Activated CD8-positive, alpha-beta memory T cell treated with anti-CD3 and anti-CD28 coated beads, Interleukin-2, amount 10 ng/mL, durations not matched to agents 7 days and 5 days (primary cell): ENCODE results near the gene ARHGAP26. TPM values are rescaled to one million over a fixed set of nuclear protein-coding genes. Genes with fewer than 3 reads are reported as not detected.

Source experiments
- ATAC-seq: fragments of 150-1000 bp; cut with Tn5 transposase; one replicate; pipeline ENCODE4 v1.10.0; 2021; ENCODE audit warnings: moderate library complexity
- CTCF ChIA-PET: fragments of 350-600 bp; sonication (Branson Sonifier 250); formaldehyde crosslinking; loops from one replicate; lab custom pipeline; 2021; ENCODE audit warnings: antibody characterized with exemption; lab: Charles Lee
- DNase-seq: peaks from one replicate; pipeline ENCODE4 v3.0.0-alpha.2; 2020
- H3K27ac Mint-ChIP-seq: one replicate; pipeline ENCODE4 v1.8.0; 2021; ENCODE audit warnings: mild to moderate bottlenecking, mixed read lengths
- H3K27me3 Mint-ChIP-seq: one replicate; pipeline ENCODE4 v1.8.0; 2021; ENCODE audit warnings: mixed read lengths
- H3K36me3 Mint-ChIP-seq: one replicate; pipeline ENCODE4 v1.8.0; 2021; ENCODE audit warnings: mild to moderate bottlenecking, mixed read lengths
- H3K4me1 Mint-ChIP-seq: one replicate; pipeline ENCODE4 v1.8.0; 2021; ENCODE audit warnings: mixed read lengths
- H3K4me3 Mint-ChIP-seq: one replicate; pipeline ENCODE4 v1.8.0; 2021; ENCODE audit warnings: mild to moderate bottlenecking, moderate library complexity, mixed read lengths
- H3K9me3 Mint-ChIP-seq: one replicate; pipeline ENCODE4 v1.8.0; 2022; ENCODE audit warnings: low read depth, mixed read lengths
- total RNA-seq, 2 experiments: library from RNA; stranded (reverse); gene quantifications; one replicate each; pipeline ENCODE4 v1.2.3, GENCODE V29; 2021

The ARHGAP26 gene
- total RNA-seq, 2 experiments from 2014 or later: 12.6 to 38.9 TPM

DNA sequence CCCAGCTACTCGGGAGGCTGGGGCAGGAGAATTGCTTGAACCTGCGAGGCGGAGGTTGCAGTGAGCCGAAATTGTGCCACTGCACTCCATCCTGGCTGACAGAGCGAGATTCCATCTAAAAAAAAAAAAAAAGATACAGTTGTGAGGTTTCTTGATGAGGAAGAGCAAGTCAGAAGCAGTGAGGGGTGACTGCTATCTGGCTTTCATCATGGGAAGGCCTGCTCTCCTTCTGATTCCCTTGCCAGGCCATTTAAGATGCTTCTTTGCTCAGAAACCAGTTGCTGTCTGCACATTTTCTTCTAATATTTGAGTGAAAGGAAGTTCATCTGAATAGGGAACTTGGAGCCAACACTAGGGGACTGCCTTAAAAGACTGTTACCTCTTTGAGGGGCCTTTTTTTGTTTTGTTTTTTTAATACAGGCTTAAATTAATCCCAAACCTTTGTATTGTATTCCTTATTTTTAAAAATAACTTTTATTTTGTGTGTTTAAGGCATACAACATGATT is 201.9 kb downstream of the ARHGAP26 start:
- Mint-ChIP-seq H3K27me3 (no peaks in the 10 kb centered on the region), H3K4me1 (peaks cover 41% of the 10 kb centered on the region), H3K4me3 (no peak overlapping the region), H3K36me3 (peaks cover 16% of the 10 kb centered on the region), H3K9me3 (no peaks in the 10 kb centered on the region), H3K27ac (peak overlapping the region; percentile 65)
- no peak for ATAC-seq
- CTCF ChIA-PET: interaction anchor here (1.4 to 1.5 kb wide), 3 partner anchors 14 to 51 kb away, joined by 3 read pairs; no protein-coding TSS in a partner anchor
- no peak for DNase-seq

DNA sequence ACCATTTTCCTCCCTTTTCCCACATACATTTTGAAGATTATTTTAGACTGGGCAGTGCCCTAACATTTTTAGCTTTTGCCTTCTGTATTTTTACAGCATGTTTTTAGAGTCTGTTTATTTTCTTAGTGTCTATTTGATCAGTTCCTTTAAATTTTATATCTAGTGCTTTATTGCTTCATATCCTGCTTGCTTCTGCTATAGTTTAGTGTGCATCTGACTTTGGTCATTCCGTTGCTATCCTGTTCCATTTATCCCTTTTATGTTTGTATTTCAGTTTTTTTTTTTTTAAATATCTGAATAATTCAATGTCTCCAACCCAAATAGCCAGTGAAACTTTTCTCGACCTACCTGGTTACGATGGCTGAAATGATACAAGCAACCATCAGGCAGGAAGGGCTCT is 203.8 kb downstream of the ARHGAP26 start:
- ATAC-seq (no peak), DNase-seq (no peak)
- Mint-ChIP-seq H3K9me3 (no peaks in the 10 kb centered on the region), H3K27me3 (no peaks in the 10 kb centered on the region), H3K4me3 (no peak overlapping the region), H3K27ac (no peak overlapping the region), H3K36me3 (peaks cover 18% of the 10 kb centered on the region), H3K4me1 (peaks cover 59% of the 10 kb centered on the region)
- CTCF ChIA-PET: interaction anchor here (1.1 kb wide), 1 partner anchor 10 kb away, joined by 3 read pairs; no protein-coding TSS in a partner anchor

DNA sequence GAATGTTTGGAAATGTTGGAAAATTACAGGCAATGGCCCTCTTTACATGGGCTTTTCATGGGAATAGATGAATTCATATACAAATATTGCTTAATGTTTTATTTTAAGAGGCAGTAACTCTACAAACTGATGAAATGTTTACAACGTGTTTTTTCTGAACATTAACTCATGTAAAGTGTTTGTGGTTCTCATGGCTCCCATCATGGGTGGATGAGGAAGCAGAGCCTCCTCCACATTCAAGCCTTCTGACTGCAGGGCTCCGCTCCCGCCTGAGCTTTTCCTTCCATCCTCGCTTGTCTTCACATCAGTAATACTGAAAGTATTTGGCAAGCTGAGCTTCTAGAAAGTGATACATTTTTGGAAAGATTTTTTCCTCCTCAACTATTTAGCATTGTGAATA is 204.2 kb downstream of the ARHGAP26 start:
- Mint-ChIP-seq H3K27ac (no peak overlapping the region), H3K36me3 (peaks cover 22% of the 10 kb centered on the region), H3K9me3 (no peaks in the 10 kb centered on the region), H3K27me3 (no peaks in the 10 kb centered on the region), H3K4me3 (no peak overlapping the region), H3K4me1 (peaks cover 62% of the 10 kb centered on the region)
- no peak for DNase-seq
- CTCF ChIA-PET: interaction anchor here (1.1 kb wide), 1 partner anchor 11 kb away, joined by 3 read pairs; no protein-coding TSS in a partner anchor
- no peak for ATAC-seq

DNA sequence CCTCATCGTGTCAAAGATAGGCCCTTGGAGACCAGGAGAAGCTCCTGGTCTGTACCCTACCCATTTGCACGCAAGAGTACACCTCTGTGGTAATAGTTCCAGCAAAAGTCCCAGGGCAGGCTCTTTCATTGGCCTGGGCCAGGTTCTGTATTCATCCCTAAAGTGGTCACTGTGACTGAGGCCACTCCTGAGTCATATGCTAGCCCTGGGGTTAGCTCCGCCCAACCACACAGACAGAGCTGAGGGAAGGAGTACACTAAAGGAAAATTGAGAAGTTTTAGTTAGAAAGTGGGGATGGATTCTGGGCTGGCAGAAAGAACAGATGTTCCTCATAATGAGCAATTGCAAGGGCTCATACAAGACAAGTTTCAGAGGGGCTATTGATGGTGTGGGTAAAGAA is 206.7 kb downstream of the ARHGAP26 start:
- H3K27ac Mint-ChIP-seq: peak overlapping the region; percentile 86
- no peak overlapping the region for H3K4me3 Mint-ChIP-seq
- no peak for ATAC-seq
- H3K9me3 Mint-ChIP-seq: no peaks in the 10 kb centered on the region
- CTCF ChIA-PET: interaction anchor here (2.5 kb wide), 1 partner anchor 26 kb away, joined by 12 read pairs; no protein-coding TSS in a partner anchor
- H3K4me1 Mint-ChIP-seq: peaks cover 62% of the 10 kb centered on the region
- peaks cover 26% of the 10 kb centered on the region for H3K36me3 Mint-ChIP-seq
- DNase-seq: no peak
- H3K27me3 Mint-ChIP-seq: no peaks in the 10 kb centered on the region

DNA sequence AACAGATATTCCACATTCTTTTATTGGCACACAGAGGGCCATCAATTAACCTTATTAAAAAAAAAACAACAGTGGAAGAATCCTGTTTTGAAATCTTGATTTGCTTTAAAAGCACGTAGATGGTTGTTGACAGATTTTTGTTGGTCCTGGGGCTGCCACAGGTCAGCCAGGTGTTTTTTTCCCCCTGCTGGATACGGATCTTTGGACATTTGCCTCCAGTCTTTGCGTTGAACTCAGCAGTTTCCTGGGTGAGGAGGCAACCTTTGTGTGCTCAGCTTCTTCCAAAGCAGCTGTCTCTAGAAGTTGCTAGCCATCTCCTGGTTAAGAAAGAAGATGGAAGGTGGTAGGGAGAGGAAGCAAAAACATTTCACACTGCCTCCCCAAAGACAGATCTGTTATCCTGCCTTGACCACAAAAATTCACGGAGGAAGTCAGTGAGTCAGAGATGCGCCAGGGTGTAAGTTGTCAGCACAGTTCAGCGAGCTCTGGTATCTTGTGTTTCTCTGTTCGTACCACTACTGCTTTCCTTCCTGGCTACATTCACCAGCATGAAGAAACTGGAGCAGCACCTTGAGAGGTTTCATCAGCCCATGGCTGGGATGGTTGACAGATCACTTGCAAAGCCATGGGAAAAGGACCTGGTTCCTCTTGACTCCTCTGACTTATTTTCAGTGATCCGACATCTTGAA is 207.3 kb downstream of the ARHGAP26 start:
- peaks cover 24% of the 10 kb centered on the region for H3K36me3 Mint-ChIP-seq
- ATAC-seq (peak; percentile 89), DNase-seq (peak; percentile 74)
- peak overlapping the region; percentile 86 for H3K27ac Mint-ChIP-seq
- peaks cover 64% of the 10 kb centered on the region for H3K4me1 Mint-ChIP-seq
- CTCF ChIA-PET: interaction anchor here (1.0 to 2.5 kb wide), 2 partner anchors 25 to 32 kb away, joined by 3 to 12 read pairs; no protein-coding TSS in a partner anchor
- H3K27me3 Mint-ChIP-seq: no peaks in the 10 kb centered on the region
- H3K4me3 Mint-ChIP-seq: peak overlapping the region; percentile 32
- H3K9me3 Mint-ChIP-seq: no peaks in the 10 kb centered on the region

DNA sequence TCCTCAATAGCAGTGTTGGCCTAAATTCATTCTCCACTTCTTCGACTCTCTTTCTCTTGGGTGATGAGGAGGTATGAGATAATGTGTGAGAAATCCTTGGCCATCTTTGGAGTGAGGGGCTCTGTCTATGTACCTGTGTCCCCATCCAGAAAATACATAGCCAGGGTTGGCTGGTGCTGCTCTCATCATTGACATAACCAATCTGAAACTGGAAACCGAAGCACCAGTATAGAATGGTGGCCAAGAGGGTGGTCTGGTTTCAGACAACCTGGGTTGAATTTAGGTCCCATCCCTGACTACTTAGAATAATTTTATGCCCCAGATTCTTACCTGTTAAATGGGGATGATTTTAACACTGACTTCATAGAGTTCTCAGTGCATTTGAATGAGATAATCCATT is 208.1 kb downstream of the ARHGAP26 start:
- H3K4me3 Mint-ChIP-seq: no peak overlapping the region
- peaks cover 23% of the 10 kb centered on the region for H3K36me3 Mint-ChIP-seq
- peaks cover 62% of the 10 kb centered on the region for H3K4me1 Mint-ChIP-seq
- CTCF ChIA-PET: interaction anchor here (1.0 to 2.5 kb wide), 2 partner anchors 24 to 31 kb away, joined by 3 to 12 read pairs; no protein-coding TSS in a partner anchor
- ATAC-seq (no peak), DNase-seq (no peak)
- H3K27ac Mint-ChIP-seq: peak overlapping the region; percentile 86
- no peaks in the 10 kb centered on the region for H3K27me3 Mint-ChIP-seq
- H3K9me3 Mint-ChIP-seq: no peaks in the 10 kb centered on the region

DNA sequence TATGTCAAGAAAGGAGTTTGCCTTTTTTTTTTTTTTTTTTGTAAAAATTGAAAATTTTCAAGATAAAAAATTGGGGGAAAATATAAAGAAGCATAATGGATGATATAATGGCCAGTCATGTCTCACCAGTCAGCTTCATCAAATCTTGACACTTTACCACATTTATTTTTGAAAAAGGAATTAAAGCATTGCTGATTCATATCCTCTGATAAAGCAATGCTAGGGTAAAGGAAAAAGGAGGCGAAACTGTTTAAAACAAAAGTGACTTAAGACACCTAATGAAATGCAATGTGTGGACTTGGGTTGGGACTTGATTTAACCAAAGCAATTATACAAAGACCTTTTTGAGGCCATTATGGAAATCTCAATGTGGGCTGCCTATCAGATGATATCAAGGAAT is 208.5 kb downstream of the ARHGAP26 start:
- no peaks in the 10 kb centered on the region for H3K27me3 Mint-ChIP-seq
- CTCF ChIA-PET: interaction anchor here (2.5 kb wide), 1 partner anchor 24 kb away, joined by 12 read pairs; no protein-coding TSS in a partner anchor
- ATAC-seq (no peak), DNase-seq (no peak)
- no peaks in the 10 kb centered on the region for H3K9me3 Mint-ChIP-seq
- no peak overlapping the region for H3K4me3 Mint-ChIP-seq
- H3K36me3 Mint-ChIP-seq: peaks cover 23% of the 10 kb centered on the region
- H3K4me1 Mint-ChIP-seq: peaks cover 60% of the 10 kb centered on the region
- peak overlapping the region; percentile 22 for H3K27ac Mint-ChIP-seq

DNA sequence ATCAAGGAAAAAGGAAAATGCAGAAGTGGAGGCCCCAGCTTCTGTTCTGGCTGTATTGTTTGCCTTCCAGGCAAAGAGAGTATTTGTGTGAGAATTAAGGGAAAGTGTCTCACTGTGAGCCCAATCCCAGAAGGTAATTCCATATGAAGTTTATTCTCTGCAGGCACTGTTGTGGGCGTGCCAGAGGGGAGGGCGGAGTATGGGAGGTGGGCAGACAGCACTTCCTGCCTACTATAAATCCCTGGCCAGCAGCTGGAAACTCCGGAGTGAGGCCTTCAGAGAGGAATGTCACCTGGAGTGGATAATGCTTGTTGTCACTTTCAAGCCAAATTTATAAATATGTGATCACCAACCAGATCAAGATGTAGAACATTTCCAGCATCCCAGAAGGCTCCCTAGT is 209.5 kb downstream of the ARHGAP26 start:
- Mint-ChIP-seq H3K4me3 (no peak overlapping the region), H3K9me3 (no peaks in the 10 kb centered on the region), H3K36me3 (peaks cover 21% of the 10 kb centered on the region), H3K27me3 (no peaks in the 10 kb centered on the region), H3K4me1 (peaks cover 65% of the 10 kb centered on the region), H3K27ac (no peak overlapping the region)
- ATAC-seq (no peak), DNase-seq (no peak)
- CTCF ChIA-PET: interaction anchor here (2.5 kb wide), 1 partner anchor 23 kb away, joined by 12 read pairs; no protein-coding TSS in a partner anchor

DNA sequence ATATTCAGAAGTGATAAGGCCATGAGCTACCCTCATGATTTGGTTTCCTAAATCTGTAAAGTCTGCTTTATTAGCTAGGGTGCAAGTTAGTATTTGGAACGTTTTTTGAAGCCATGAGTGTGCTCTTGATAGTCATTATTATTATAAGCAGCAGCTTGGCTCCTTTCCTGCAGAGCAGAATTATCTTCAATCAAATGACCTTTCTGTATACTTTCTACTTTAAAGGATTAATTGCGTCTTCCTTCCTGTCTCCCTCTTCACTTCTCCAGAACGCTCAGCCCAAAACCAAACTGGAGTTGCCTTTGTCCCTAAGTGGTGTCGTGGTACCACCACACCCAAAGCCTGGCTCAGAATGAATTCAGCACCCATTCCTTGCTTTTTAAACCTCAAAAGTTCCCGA is 211.3 kb downstream of the ARHGAP26 start:
- H3K9me3 Mint-ChIP-seq: no peaks in the 10 kb centered on the region
- no peaks in the 10 kb centered on the region for H3K27me3 Mint-ChIP-seq
- ATAC-seq: no peak
- H3K27ac Mint-ChIP-seq: peak overlapping the region; percentile 71
- H3K4me3 Mint-ChIP-seq: no peak overlapping the region
- no peak for DNase-seq
- H3K4me1 Mint-ChIP-seq: peaks cover 60% of the 10 kb centered on the region
- CTCF ChIA-PET: interaction anchor here (1.4 kb wide), 1 partner anchor 10 kb away, joined by 4 read pairs; no protein-coding TSS in a partner anchor
- H3K36me3 Mint-ChIP-seq: peaks cover 24% of the 10 kb centered on the region

DNA sequence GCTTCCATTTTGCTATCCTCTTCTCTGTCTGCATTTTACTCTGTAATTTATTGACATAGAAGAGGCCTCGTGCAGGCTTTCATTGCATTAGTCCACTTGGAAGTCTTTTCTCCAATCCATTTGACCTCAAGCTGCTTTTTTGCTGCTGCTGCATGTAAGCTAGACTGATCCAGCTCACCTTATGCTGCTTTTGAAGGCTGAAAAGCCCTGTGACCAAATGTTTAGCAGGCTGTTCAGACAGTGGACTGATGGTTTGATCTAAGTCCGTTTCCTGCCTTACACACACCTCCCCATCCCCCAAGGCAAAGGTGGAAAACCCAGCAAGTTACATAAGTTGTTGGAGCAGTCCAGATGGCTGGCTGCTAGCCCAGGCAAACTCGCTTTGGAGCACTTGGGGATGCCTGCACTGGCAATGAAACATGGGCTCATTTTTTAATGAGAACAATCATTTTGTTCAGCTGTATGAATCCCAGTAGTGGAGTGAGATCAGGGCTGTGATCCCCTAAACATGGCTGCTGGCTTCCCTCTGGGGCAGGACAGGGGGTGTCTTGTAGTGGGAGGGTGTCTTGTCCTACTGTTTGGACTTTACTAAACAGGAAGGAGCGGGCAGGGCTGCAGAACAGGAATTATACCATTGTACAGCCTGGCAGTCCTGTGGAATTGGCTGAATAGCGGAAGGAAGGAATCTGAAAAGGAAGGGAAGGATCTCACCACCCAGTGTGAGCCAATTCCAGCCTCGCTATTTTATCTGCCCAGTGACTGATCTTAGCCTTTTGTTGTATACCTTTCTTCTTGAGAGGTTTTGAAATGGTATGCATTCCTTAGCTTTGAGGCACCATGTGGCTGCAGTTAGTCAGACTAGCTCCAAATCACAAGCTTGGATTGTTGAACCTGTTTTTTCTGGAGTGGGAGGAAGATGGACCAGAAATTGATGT is 212.0 kb downstream of the ARHGAP26 start:
- CTCF ChIA-PET: interaction anchor here (1.4 kb wide), 1 partner anchor 11 kb away, joined by 4 read pairs; no protein-coding TSS in a partner anchor
- H3K9me3 Mint-ChIP-seq: peaks cover 4% of the 10 kb centered on the region
- peaks cover 54% of the 10 kb centered on the region for H3K4me1 Mint-ChIP-seq
- no peaks in the 10 kb centered on the region for H3K27me3 Mint-ChIP-seq
- peak overlapping the region; percentile 71 for H3K27ac Mint-ChIP-seq
- ATAC-seq (no peak), DNase-seq (no peak)
- no peak overlapping the region for H3K4me3 Mint-ChIP-seq
- H3K36me3 Mint-ChIP-seq: peaks cover 28% of the 10 kb centered on the region

DNA sequence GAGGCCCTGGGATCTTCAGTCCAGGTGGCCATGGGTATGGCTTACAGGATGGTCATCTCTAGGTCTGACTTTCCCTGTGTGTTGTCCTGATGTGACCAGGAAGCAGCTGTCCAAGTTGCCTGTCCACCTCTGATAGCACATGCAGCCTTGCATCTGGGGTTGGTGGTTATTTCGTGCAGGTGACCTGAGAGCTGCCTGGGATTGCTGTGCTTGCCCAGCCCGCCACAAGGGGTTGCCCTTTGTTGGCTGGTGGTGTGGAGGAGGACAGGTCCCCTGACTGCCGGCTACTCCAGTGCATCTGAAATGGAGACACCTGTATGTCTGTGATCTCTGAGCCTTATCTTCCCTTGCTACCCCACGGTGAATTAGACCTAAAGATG is 212.6 kb downstream of the ARHGAP26 start:
- Mint-ChIP-seq H3K4me1 (peaks cover 47% of the 10 kb centered on the region), H3K4me3 (no peak overlapping the region), H3K27me3 (no peaks in the 10 kb centered on the region), H3K27ac (no peak overlapping the region), H3K9me3 (peaks cover 4% of the 10 kb centered on the region), H3K36me3 (peaks cover 28% of the 10 kb centered on the region)
- CTCF ChIA-PET: interaction anchor here (1.4 kb wide), 1 partner anchor 11 kb away, joined by 4 read pairs; no protein-coding TSS in a partner anchor
- no peak for DNase-seq
- no peak for ATAC-seq

DNA sequence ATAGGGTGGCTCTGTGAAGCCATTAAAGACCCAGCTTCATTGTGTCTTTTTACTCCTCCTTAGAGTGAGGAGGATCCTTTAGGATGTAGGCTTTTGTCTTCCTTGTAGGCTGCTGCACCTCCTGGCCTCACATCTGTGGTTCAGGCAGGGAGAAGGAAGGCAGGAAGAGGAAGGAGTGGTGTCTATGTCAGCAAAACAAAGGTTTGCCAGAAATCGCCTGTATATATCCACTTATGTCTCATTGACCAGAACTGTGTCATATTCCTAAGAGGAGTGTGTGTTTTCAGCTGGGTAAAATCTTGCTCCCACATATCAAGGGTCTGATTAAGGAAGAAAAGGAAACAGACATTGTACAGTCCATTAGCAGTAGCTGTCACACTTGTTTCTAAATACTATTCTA is 213.8 kb downstream of the ARHGAP26 start:
- ATAC-seq (no peak), DNase-seq (no peak)
- Mint-ChIP-seq H3K36me3 (peaks cover 32% of the 10 kb centered on the region), H3K27me3 (no peaks in the 10 kb centered on the region), H3K4me3 (no peak overlapping the region), H3K9me3 (peaks cover 7% of the 10 kb centered on the region), H3K4me1 (peaks cover 44% of the 10 kb centered on the region), H3K27ac (peak overlapping the region; percentile 62)
- CTCF ChIA-PET: interaction anchor here (1.0 to 2.1 kb wide), 2 partner anchors 15 to 20 kb away, joined by 3 to 6 read pairs; no protein-coding TSS in a partner anchor

DNA sequence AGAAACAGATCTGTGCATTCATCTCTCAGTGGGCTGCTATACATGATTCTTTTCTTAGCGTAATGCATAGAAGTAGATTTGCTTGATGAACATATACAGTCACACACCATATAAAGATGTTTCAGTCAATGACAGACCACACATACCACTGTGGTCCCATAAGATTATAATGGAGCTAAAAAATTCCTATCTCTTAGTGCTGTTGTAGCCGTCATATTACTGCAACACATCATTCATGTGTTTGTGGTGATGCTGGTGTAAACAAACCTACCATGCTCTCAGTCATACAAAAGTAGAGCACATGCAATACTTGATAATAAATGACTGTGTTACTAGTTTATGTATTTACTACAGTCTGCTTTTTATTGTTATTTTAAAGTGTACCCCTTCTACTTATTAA is 214.3 kb downstream of the ARHGAP26 start:
- ATAC-seq (no peak), DNase-seq (no peak)
- Mint-ChIP-seq H3K36me3 (peaks cover 31% of the 10 kb centered on the region), H3K9me3 (peaks cover 9% of the 10 kb centered on the region), H3K27me3 (no peaks in the 10 kb centered on the region), H3K4me3 (no peak overlapping the region), H3K4me1 (peaks cover 40% of the 10 kb centered on the region), H3K27ac (no peak overlapping the region)
- CTCF ChIA-PET: interaction anchor here (1.0 to 2.1 kb wide), 4 partner anchors 9 to 19 kb away, joined by 3 to 6 read pairs (median 3); no protein-coding TSS in a partner anchor
